ENCODE measurements around the gene RFESD. TPM values are rescaled to one million over a fixed set of nuclear protein-coding genes. Genes with fewer than 3 reads are reported as not detected.
"Not testable (repeated sequence)": the region's sequence is repeated elsewhere in the genome, so short reads cannot be mapped to it uniquely, and the experiment has no call there.

RFESD gene
- total RNA-seq, 1 experiment from 2014 or later: 5.0 TPM

GRCh38 chr5:95631991-95632675 is 14.4 kb upstream of the RFESD start:
- Histone ChIP-seq H3K4me1 (replicated peaks; ENCODE audit: insufficient read depth) (no peaks in the 10 kb centered on the region), H3F3A (ENCODE audit: insufficient read depth, low read depth) (no peaks in the 10 kb centered on the region), H4K20me1 (ENCODE audit: insufficient read depth) (no peaks in the 10 kb centered on the region), H3K4me2 (no peak overlapping the region), H3K27me3 (ENCODE audit: insufficient read depth, low read depth) (no peaks in the 10 kb centered on the region), H3K9me2 (ENCODE audit: insufficient read depth) (no peaks in the 10 kb centered on the region), H3K79me2 (ENCODE audit: low read depth) (no peaks in the 10 kb centered on the region), H2AFZ (no peak overlapping the region), H3K36me3 (ENCODE audit: low read depth) (no peaks in the 10 kb centered on the region), H3K27ac (no peak overlapping the region), H3K9me3 (ENCODE audit: insufficient read depth, low read depth) (no peaks in the 10 kb centered on the region), H3K4me3 (no peak overlapping the region)
- no TSS peak for BruUV-seq (replicated peaks)
- CTCF ChIA-PET: interaction anchor here (0.5 kb wide), 1 partner anchor 129 kb away, joined by 4 read pairs; no protein-coding TSS in a partner anchor
- TF ChIP-seq EZH2 (IDR thresholded peaks at IDR 0.05; ENCODE audit: low read depth): no peak
- TF ChIP-seq, protein P1, sequence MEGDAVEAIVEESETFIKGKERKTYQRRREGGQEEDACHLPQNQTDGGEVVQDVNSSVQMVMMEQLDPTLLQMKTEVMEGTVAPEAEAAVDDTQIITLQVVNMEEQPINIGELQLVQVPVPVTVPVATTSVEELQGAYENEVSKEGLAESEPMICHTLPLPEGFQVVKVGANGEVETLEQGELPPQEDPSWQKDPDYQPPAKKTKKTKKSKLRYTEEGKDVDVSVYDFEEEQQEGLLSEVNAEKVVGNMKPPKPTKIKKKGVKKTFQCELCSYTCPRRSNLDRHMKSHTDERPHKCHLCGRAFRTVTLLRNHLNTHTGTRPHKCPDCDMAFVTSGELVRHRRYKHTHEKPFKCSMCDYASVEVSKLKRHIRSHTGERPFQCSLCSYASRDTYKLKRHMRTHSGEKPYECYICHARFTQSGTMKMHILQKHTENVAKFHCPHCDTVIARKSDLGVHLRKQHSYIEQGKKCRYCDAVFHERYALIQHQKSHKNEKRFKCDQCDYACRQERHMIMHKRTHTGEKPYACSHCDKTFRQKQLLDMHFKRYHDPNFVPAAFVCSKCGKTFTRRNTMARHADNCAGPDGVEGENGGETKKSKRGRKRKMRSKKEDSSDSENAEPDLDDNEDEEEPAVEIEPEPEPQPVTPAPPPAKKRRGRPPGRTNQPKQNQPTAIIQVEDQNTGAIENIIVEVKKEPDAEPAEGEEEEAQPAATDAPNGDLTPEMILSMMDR (conservative IDR thresholded peaks at IDR 0.05): no peak
- no peak for DNase-seq
- intact Hi-C loops (cut with micrococcal nuclease; ENCODE audit: unreplicated experiment): no loop called here
- POLR2A ChIA-PET (ENCODE audit: unreplicated experiment): interaction anchor here (0.6 kb wide), 1 partner anchor 78 kb away, joined by 4 read pairs; no protein-coding TSS in a partner anchor

GRCh38 chr5:95632942-95633341 is 13.6 kb upstream of the RFESD start:
- H2AFZ ChIP-seq; H3K4me2 ChIP-seq; intact Hi-C loops (cut with micrococcal nuclease; ENCODE audit: unreplicated experiment); H3K79me2 ChIP-seq (ENCODE audit: low read depth); BruUV-seq (replicated peaks); H4K20me1 ChIP-seq (ENCODE audit: insufficient read depth); H3K36me3 ChIP-seq (ENCODE audit: low read depth); H3K4me3 ChIP-seq; H3K4me1 ChIP-seq (replicated peaks; ENCODE audit: insufficient read depth); DNase-seq; H3K27me3 ChIP-seq (ENCODE audit: insufficient read depth, low read depth); CTCF ChIA-PET; H3K9me2 ChIP-seq (ENCODE audit: insufficient read depth); H3K27ac ChIP-seq; POLR2A ChIA-PET (ENCODE audit: unreplicated experiment); H3F3A ChIP-seq (ENCODE audit: insufficient read depth, low read depth); H3K9me3 ChIP-seq (ENCODE audit: insufficient read depth, low read depth): not testable (repeated sequence)

- intact Hi-C loops (cut with micrococcal nuclease; ENCODE audit: unreplicated experiment): no loop called here
- Histone ChIP-seq H2AFZ (no peak overlapping the region), H3K27me3 (ENCODE audit: insufficient read depth, low read depth) (no peaks in the 10 kb centered on the region), H3K4me1 (replicated peaks; ENCODE audit: insufficient read depth) (no peaks in the 10 kb centered on the region), H3K79me2 (ENCODE audit: low read depth) (no peaks in the 10 kb centered on the region), H3K4me3 (no peak overlapping the region), H3K36me3 (ENCODE audit: low read depth) (no peaks in the 10 kb centered on the region), H4K20me1 (ENCODE audit: insufficient read depth) (no peaks in the 10 kb centered on the region), H3K27ac (no peak overlapping the region), H3K9me2 (ENCODE audit: insufficient read depth) (no peaks in the 10 kb centered on the region), H3K9me3 (ENCODE audit: insufficient read depth, low read depth) (no peaks in the 10 kb centered on the region), H3F3A (ENCODE audit: insufficient read depth, low read depth) (no peaks in the 10 kb centered on the region), H3K4me2 (no peak overlapping the region)
- ChIA-PET CTCF (no interaction called here), POLR2A (ENCODE audit: unreplicated experiment) (no interaction called here)
- TF ChIP-seq, protein P1 (conservative IDR thresholded peaks at IDR 0.05): no peak
- no peak for TF ChIP-seq EZH2 (IDR thresholded peaks at IDR 0.05; ENCODE audit: low read depth)
- BruUV-seq (replicated peaks): no TSS peak
- no peak for DNase-seq
These were observed 12.9 kb upstream of the RFESD start for GRCh38 chr5:95633671-95634070.

- ChIA-PET CTCF (no interaction called here), POLR2A (ENCODE audit: unreplicated experiment) (no interaction called here)
- H3K27ac ChIP-seq: no peak overlapping the region
- no peak overlapping the region for H2AFZ ChIP-seq
- H4K20me1 ChIP-seq (ENCODE audit: insufficient read depth): no peaks in the 10 kb centered on the region
- no peak for TF ChIP-seq EZH2 (IDR thresholded peaks at IDR 0.05; ENCODE audit: low read depth)
- TF ChIP-seq, protein P1 (conservative IDR thresholded peaks at IDR 0.05): no peak
- no peaks in the 10 kb centered on the region for H3F3A ChIP-seq (ENCODE audit: insufficient read depth, low read depth)
- intact Hi-C loops (cut with micrococcal nuclease; ENCODE audit: unreplicated experiment): no loop called here
- H3K27me3 ChIP-seq (ENCODE audit: insufficient read depth, low read depth): no peaks in the 10 kb centered on the region
- no peaks in the 10 kb centered on the region for H3K79me2 ChIP-seq (ENCODE audit: low read depth)
- H3K9me2 ChIP-seq (ENCODE audit: insufficient read depth): no peaks in the 10 kb centered on the region
- H3K4me1 ChIP-seq (replicated peaks; ENCODE audit: insufficient read depth): no peaks in the 10 kb centered on the region
- no peaks in the 10 kb centered on the region for H3K9me3 ChIP-seq (ENCODE audit: insufficient read depth, low read depth)
- no peak for DNase-seq
- no peak overlapping the region for H3K4me3 ChIP-seq
- H3K4me2 ChIP-seq: no peak overlapping the region
- no TSS peak for BruUV-seq (replicated peaks)
- no peaks in the 10 kb centered on the region for H3K36me3 ChIP-seq (ENCODE audit: low read depth)
These were observed 12.5 kb upstream of the RFESD start for GRCh38 chr5:95634081-95634480.
